Measurements from ENCODE around the gene IGFBP6. TPM values are rescaled to one million over a fixed set of nuclear protein-coding genes. Genes with fewer than 3 reads are reported as not detected.
A peak's percentile ranks its signal among the peaks of the same experiment; 100 is the strongest.
"Not testable (repeated sequence)": the region's sequence is repeated elsewhere in the genome, so short reads cannot be mapped to it uniquely, and the experiment has no call there.

Gene IGFBP6
- total RNA-seq, 4 donors from 2014 or later = 76.6 to 363 (median 186) TPM

- TF ChIP-seq CTCF (IDR thresholded peaks at IDR 0.05) = no peak
- DNase-seq = no peak
Observed at GRCh38 chr12:53094394-53094787, 3.1 kb upstream of the IGFBP6 start.

DNA sequence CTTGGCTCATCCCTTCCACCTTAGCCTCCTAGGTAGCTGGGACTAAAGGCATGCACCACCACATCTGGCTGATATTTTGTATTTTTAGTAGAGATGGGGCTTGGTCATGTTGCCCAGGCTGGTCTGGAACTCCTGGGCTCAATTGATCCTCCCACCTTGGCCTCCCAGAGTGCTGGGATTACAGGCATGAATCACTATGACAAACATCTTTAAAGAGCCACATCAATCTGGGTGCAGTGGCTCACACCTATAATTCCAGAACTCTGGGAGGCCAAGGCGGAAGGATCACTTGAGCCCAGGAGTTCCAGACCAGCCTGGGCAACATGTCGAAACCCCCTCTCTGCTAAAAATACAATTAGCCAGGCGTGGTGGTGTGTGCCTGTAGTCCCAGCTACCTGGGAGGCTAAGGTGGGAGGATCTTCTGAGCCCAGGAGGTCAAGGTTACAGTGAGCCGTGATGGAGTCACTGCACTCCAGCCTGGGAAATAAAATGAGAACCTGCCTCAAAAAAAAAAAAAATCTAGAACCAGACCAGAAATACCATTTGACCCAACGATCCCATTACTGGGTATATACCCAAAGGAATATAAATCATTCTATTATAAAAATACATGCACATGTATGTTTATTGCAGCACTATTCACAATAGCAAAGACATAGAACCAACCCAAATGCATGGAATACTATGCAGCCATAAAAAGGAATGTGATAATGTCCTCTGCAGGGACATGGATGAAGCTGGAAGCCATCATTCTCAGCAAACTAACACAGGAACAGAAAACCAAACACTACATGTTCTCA is 2.5 kb upstream of the IGFBP6 start:
- H3K27me3 ChIP-seq; H3K9me3 ChIP-seq; H3K27ac ChIP-seq; DNase-seq; intact Hi-C loops (cut with DNase I); H3K4me3 ChIP-seq (replicated peaks in 1 of 3); H3K36me3 ChIP-seq: not testable (repeated sequence)
- WGBS, 2 donors = 89 to 95% methylated on average over 5 of the region's 5 CpGs
- peaks cover 13 to 34% of the 10 kb centered on the region in 2 donors for H3K4me1 ChIP-seq

More at GRCh38 chr12:53094394-53094787, 3.1 kb upstream of the IGFBP6 start:
- H3K9me3 ChIP-seq = no peaks in the 10 kb centered on the region
- no peaks in the 10 kb centered on the region for H3K36me3 ChIP-seq
- no peak overlapping the region for H3K27ac ChIP-seq
- WGBS, 2 donors = 77% methylated on average over 6 of the region's 6 CpGs
- H3K4me1 ChIP-seq = peaks cover 13 to 34% of the 10 kb centered on the region in 2 donors
- intact Hi-C loops (cut with DNase I) = no loop called here
- H3K4me3 ChIP-seq (replicated peaks in 1 of 3) = no peak overlapping the region
- H3K27me3 ChIP-seq = no peaks in the 10 kb centered on the region

- Histone ChIP-seq H3K27ac (peak overlapping the region in 1 of 3 donors; percentile 50), H3K4me1 (peaks cover 13 to 34% of the 10 kb centered on the region in 2 donors)
- H3K4me3 ChIP-seq (replicated peaks in 1 of 3); H3K27me3 ChIP-seq; H3K9me3 ChIP-seq; intact Hi-C loops (cut with DNase I); H3K36me3 ChIP-seq; DNase-seq: not testable (repeated sequence)
- WGBS, 2 donors = 97% methylated on average over 3 of the region's 3 CpGs
Observed at GRCh38 chr12:53095596-53095895, 1.9 kb upstream of the IGFBP6 start.

DNA sequence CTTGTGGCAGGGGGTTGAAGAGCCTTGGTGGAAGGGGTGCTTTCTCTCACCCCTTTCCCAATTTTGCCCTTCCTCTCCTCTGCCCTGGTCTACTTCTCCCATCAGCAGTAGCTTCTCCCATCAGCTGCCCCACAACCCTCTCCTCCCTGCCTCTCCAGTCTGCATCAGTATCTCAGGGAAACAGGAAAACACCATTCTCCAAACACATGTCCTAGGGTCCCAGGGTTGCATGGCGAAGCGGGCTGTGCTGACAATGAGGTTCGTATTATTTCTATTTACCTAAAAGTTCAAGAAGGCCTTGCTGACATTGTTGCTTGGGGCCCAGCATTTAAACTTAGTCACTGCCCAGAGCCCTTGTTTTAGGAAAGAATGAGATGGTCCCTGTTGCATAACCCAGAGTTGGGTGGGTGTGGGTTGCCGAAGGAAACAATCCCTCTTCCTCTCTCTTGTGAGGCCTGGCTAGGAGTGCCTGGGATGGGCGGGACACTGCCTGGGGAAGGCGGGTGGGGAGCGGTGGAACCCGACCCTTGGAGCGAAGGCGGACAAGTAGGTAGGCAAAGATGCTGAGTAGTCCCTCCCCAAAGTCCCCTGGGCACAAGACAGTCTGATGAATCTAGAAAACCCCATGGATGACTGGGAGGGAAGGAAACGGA is 1.3 kb upstream of the IGFBP6 start:
- intact Hi-C loops (cut with DNase I) = loop anchor here (2.0 kb wide), 1 partner anchor 31 kb away; no protein-coding TSS in a partner anchor
- WGBS, 2 donors = 51 to 56% methylated on average over 11 of the region's 11 CpGs
- Histone ChIP-seq H3K9me3 (no peaks in the 10 kb centered on the region), H3K36me3 (no peaks in the 10 kb centered on the region), H3K27ac (peak overlapping the region; percentile 59 to 76 (median 72)), H3K4me3 (replicated peaks in 1 of 3) (no peak overlapping the region), H3K4me1 (peaks cover 13 to 34% of the 10 kb centered on the region in 2 donors), H3K27me3 (no peaks in the 10 kb centered on the region)
- TF ChIP-seq POLR2A (IDR thresholded peaks at IDR 0.05) (no peak), CTCF (IDR thresholded peaks at IDR 0.05) (no peak)
- DNase-seq = peak in 1 of 2 donors; percentile 30

- Histone ChIP-seq H3K4me3 (replicated peaks in 1 of 3) (peak overlapping the region in 1 of 3 donors; percentile 40), H3K4me1 (peaks cover 13 to 34% of the 10 kb centered on the region in 2 donors), H3K27ac (peak overlapping the region; percentile 59 to 76 (median 72)), H3K9me3 (no peaks in the 10 kb centered on the region), H3K36me3 (no peaks in the 10 kb centered on the region), H3K27me3 (no peaks in the 10 kb centered on the region)
- no peak for TF ChIP-seq CTCF (IDR thresholded peaks at IDR 0.05)
- TF ChIP-seq POLR2A (IDR thresholded peaks at IDR 0.05) = no peak
- intact Hi-C loops (cut with DNase I) = loop anchor here (2.0 kb wide), 1 partner anchor 32 kb away; no protein-coding TSS in a partner anchor
- no peak for DNase-seq
- WGBS, 2 donors = 30 to 31% methylated on average over 9 of the region's 9 CpGs
Observed at GRCh38 chr12:53096759-53097158, 708 bp upstream of the IGFBP6 start.

GRCh38 chr12:53097207-53097563 is 282 bp upstream of the IGFBP6 start:
- Histone ChIP-seq H3K36me3 (no peaks in the 10 kb centered on the region), H3K27me3 (no peaks in the 10 kb centered on the region), H3K4me1 (peaks cover 13 to 34% of the 10 kb centered on the region in 2 donors), H3K27ac (peak overlapping the region; percentile 59 to 76 (median 72)), H3K4me3 (replicated peaks in 1 of 3) (peak overlapping the region in 2 of 3 donors; percentile 17 to 40), H3K9me3 (no peaks in the 10 kb centered on the region)
- DNase-seq = no peak
- WGBS, 2 donors = 1 to 5% methylated on average over 9 of the region's 9 CpGs
- TF ChIP-seq POLR2A (IDR thresholded peaks at IDR 0.05) (no peak), CTCF (IDR thresholded peaks at IDR 0.05) (no peak)
- intact Hi-C loops (cut with DNase I) = loop anchor here (2.0 kb wide), 1 partner anchor 32 kb away; no protein-coding TSS in a partner anchor

Data from thyroid gland (tissue), 4 donors.